Effector CD4-positive, alpha-beta T cell (primary cell): ENCODE results near the gene ZNF346.

ENCODE experiments used
- DNase-seq: peaks from one replicate; pipeline ENCODE4 v3.0.0-alpha.2; 2020

The ZNF346 gene

GRCh38 chr5:177095088-177095669, 72.7 kb downstream of the ZNF346 start:
- no peak for DNase-seq

- DNase-seq: no peak
Measured at GRCh38 chr5:177096162-177097015, 73.9 kb downstream of the ZNF346 start.

- DNase-seq: no peak
Measured at GRCh38 chr5:177097016-177097985, 74.8 kb downstream of the ZNF346 start.

GRCh38 chr5:177098120-177098469, 75.6 kb downstream of the ZNF346 start:
- DNase-seq: no peak

- no peak for DNase-seq
Measured at GRCh38 chr5:177098470-177099141, 76.1 kb downstream of the ZNF346 start.

- DNase-seq: no peak
Measured at GRCh38 chr5:177099422-177100093, 77.1 kb downstream of the ZNF346 start.

GRCh38 chr5:177100714-177101121, 78.2 kb downstream of the ZNF346 start:
- DNase-seq: no peak

- no peak for DNase-seq
Measured at GRCh38 chr5:177103523-177104253, 81.2 kb downstream of the ZNF346 start.

- no peak for DNase-seq
Measured at GRCh38 chr5:177105691-177106476, 83.4 kb downstream of the ZNF346 start.

GRCh38 chr5:177107159-177107558, 84.7 kb downstream of the ZNF346 start:
- DNase-seq: no peak

GRCh38 chr5:177109810-177110209, 87.3 kb downstream of the ZNF346 start:
- no peak for DNase-seq

- peak; percentile 55 for DNase-seq
Measured at GRCh38 chr5:177111720-177112394, 89.4 kb downstream of the ZNF346 start.

- DNase-seq: no peak
Measured at GRCh38 chr5:177112589-177113220, 90.2 kb downstream of the ZNF346 start.

- DNase-seq: peak; percentile 70
Measured at GRCh38 chr5:177113566-177114424, 91.3 kb downstream of the ZNF346 start.

GRCh38 chr5:177116631-177117373, 94.3 kb downstream of the ZNF346 start:
- peak; percentile 72 for DNase-seq

- DNase-seq: no peak
Measured at GRCh38 chr5:177117441-177118045, 95.0 kb downstream of the ZNF346 start.

GRCh38 chr5:177122566-177122965, 100.1 kb downstream of the ZNF346 start:
- no peak for DNase-seq
